Measurements from ENCODE around the gene ARRB1.

ARRB1 gene

DNA sequence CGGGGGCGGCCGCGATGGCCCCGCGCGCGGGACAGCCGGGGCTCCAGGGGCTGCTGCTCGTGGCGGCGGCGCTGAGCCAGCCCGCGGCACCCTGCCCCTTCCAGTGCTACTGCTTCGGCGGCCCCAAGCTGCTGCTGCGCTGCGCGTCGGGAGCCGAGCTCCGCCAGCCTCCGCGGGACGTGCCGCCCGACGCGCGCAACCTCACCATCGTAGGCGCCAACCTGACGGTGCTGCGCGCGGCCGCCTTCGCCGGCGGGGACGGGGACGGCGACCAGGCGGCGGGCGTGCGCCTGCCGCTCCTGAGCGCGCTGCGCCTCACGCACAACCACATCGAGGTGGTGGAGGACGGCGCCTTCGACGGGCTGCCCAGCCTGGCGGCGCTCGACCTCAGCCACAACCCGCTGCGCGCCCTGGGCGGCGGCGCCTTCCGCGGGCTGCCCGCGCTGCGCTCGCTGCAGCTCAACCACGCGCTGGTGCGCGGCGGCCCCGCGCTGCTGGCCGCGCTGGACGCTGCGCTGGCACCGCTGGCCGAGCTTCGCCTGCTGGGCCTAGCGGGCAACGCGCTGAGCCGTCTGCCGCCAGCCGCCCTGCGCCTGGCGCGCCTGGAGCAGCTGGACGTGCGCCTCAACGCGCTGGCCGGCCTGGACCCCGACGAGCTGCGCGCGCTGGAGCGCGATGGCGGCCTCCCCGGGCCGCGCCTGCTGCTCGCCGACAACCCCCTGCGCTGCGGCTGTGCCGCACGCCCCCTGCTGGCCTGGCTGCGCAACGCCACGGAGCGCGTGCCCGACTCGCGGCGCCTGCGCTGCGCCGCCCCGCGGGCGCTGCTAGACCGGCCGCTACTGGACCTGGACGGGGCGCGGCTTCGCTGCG lies 110.2 kb downstream of the ARRB1 start:
- DNase-seq (ENCODE audit: extremely low spot score, insufficient read length, low read depth), result peak; percentile 81
- peak; percentile 77 for FAIRE-seq

DNA sequence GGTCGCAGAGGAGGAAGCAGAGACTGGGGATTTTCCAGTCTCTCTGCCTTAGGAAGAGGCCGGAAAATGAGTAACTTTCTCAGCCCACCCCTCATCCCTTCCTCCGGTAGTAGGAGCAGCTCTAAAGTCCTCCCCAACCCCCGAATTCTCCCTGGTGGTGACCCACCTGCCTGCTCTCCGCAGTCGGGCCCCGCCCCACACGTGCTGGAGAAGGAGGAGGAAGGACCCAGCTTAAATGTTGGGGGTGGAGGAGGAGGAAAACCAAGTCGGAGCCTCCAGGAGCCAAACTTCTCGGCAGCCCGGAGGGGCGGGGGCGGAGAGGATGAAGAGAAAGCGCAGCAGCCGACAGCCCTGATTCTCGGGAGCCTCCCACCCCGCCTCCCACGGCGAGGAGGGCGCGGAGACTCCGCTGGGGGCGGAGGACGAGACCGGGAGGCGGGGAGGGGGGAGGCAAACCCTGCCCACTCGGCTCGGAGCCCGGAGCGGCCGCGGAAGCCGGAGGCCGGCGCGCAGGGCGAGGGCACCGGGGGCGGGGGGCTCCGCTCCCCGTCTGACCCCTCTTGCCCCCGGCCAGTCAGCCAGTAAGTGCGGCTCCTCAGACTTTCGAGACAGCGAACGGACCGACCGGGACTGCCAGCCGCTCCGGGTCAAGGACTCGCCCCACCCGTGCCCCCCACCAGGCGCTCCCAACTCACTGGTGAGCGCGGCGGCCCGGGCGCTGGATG lies 111.0 kb downstream of the ARRB1 start, which contains the start of gene TPBGL:
Gene TPBGL, plus strand, starts transcription at position 464 of the 725 bp plus-strand sequence. CDS start 276 bp downstream, outside the sequence.
- DNase-seq (ENCODE audit: extremely low spot score, insufficient read length, low read depth) (no peak), FAIRE-seq (no peak)

DNA sequence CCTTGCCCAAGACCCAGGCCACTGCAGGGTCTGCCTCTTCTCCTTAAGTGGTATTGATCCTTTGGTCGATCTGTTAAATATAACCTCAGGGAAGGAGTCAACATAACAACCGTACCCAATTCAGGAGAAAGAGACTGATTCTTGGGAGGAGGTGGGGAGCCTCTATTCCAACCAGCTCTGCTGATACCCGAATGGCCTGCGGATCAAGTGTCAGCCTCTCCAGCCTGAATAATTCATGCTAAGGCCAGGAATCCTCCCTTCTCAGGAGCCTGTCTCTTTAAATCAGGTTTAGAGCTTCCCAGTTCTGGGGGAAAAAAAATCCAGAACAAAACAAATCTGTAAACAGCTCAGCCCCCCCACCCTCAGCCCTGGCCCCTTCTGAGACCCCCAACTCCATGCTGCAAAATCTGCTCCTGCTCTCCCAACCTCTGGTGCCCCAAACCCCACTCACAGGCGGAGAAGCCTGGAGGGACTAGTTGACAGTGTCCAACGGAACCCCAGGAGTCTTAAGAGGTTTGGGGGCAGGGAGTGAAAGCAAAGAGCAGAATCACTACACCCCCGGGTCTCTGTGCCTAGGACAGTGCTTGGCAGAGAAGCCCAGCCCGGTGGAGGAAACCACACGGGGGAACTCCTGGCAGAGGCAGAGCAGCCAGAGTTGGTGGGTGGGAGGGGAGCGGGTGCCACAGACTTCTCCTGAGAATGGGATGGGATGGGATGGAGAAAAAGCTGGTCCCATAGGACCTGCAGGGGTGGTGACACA lies 111.8 kb downstream of the ARRB1 start:
- FAIRE-seq, result no peak
- no peak for DNase-seq (ENCODE audit: extremely low spot score, insufficient read length, low read depth)

DNA sequence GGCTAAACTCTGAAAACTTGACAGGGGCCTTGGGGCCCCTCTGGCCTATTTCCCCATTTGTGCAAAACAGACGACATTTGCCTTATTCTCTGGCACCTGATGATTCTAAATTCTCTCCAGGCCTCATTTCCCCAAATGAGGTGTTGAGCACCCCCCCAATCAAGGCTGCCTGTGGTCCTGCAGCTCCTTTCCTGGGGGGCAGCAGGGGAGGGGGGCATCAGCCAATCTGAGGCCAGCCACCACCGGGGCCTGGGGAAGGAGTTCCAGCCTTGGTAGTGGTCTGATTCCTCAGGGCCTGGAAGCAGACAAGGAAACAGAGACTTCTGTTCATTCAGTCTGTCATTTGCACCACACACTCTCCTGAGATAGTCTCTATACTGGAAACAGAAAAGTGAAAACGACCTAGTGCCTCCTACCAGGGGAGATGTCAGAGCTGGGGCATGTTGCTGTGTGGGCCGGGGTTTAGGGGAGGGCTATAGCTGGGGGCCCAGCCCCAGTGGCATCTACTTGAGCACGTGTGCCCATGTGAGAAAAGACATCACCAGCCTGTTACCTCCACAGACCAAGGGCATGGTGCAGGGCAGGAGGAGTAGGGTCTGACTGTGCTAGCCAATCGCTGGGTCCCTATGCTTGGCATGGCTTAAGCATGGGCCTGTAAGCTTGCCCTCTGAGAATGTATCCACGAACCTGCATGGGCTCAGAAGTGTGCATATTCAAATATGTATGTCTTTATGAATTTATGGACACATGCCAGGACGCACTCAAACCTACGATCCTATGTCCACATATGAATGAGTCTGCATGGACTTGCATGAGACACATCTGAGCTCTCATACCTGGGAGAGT lies 112.6 kb downstream of the ARRB1 start:
- DNase-seq (ENCODE audit: extremely low spot score, insufficient read length, low read depth), result no peak
- FAIRE-seq, result no peak

DNA sequence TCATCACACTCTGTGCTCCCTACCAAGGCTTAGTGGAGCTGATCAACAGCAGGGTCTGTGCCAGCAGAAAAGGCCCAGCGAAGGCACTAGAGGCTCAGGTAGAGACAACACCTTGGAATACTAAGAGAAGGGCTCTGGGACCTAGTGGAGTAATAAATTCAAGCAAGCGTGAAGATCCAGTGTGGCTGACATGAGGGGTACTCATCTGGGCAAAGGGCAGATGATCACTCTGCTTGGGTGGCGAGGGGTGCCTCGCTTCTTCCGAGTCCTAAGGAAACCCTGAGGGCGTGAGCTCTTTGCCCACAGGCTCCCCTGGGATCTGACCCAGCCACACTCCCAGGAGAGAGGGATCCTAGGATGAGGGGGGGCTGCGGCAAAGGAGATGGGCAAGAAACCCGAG lies 114.4 kb downstream of the ARRB1 start:
- FAIRE-seq (no peak), DNase-seq (ENCODE audit: extremely low spot score, insufficient read length, low read depth) (no peak)

DNA sequence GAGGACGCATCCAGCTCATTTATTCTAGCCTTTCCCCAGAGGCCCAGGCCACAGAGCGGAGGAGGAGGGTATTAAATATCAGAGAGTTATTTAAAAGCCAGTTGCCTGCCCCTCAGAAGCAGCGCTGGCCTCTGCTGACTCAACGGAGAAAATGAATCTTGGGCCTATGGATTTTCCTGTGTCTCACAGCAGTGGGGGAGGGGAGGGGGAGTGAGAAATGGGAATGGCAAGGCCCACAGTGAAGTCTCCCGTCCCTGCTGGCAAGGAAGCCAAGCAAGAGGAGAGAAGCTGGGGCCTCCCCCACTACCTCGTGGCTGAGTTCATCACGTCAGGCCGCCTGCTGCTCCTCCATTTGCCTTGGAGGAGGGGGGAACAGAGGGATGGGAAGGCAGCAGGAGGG lies 115.4 kb downstream of the ARRB1 start:
- DNase-seq (ENCODE audit: extremely low spot score, insufficient read length, low read depth), result no peak
- no peak for FAIRE-seq

DNA sequence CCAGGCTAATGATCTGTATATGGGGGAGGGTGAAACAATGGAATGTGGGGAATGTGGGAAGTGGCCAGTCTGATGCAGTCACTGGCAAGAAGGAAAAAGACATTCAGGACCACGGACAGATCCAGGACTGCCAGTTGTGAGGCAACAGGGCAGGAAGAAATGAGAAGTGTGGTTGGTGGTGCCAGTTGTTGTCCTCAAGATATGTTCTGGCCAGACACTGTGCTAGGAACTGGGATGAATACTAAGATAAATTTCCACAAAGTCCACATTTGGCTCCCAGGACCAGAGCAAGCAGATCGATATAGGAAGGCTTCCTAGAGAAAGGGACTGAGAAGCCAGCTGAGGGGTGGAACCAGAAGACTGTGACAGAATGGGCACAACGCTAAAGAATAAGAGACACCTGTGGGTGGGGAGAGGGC lies 117.7 kb downstream of the ARRB1 start:
- FAIRE-seq, result no peak
- no peak for DNase-seq (ENCODE audit: extremely low spot score, insufficient read length, low read depth)

DNA sequence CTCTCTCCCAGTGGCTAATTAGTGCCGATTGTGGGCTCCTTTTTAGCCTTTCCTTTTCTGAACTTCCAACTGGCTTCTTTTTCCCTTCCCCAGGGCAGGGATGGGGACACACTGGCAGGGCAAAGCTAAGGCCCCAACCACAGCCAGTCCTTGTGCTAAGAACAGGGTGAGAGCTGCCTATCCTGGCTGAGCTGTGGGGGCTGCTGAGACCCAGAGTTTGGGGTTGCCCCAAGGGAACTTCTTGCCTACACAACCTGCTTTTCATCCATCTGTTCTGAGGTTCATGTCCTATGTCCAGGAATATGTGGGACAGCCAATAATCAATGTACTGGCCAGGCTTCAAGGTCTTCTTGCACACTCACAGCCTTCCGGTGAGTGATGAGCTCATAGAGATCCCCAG lies 120.8 kb downstream of the ARRB1 start:
- FAIRE-seq (no peak), DNase-seq (ENCODE audit: extremely low spot score, insufficient read length, low read depth) (no peak)

DNA sequence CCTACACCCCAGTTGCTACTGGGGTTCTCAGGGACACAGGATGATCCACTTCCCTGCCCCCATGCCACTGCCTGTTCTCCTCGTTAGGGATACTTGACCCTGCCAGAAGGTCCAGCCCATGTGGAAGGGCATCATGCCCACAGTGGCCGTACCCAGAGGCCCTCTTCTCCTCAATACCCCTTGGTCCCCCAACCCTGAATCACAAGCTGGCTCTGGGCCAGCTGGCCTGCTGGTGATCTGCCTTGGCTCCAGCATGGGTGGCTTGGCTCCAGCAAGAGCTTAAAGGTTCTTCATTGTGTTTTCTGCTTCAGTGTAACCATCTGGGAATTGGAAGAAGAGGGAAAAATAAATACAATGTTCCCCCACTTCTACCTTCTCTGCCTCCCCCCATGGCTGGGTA lies 122.0 kb downstream of the ARRB1 start:
- no peak for FAIRE-seq
- no peak for DNase-seq (ENCODE audit: extremely low spot score, insufficient read length, low read depth)

DNA sequence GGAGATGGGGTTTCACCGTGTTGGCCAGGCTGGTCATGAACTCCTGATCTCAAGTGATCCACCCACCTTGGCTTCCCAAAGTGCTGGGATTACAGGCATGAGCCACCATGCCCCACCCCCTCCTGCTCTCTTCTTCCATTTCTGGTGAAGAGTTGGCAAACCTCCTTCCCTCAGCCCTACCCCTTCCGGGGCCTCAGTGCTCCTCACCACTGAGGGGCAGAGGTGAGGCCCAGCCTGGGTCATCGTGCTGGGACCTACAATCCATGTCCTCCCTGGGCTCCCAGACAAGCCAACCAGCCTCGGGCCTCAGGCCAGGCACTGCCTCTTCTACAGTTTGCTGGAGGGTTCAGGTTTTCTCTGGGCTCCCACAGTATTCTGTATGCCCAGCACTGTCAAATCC lies 125.7 kb downstream of the ARRB1 start:
- DNase-seq (ENCODE audit: extremely low spot score, insufficient read length, low read depth), result no peak
- no peak for FAIRE-seq

DNA sequence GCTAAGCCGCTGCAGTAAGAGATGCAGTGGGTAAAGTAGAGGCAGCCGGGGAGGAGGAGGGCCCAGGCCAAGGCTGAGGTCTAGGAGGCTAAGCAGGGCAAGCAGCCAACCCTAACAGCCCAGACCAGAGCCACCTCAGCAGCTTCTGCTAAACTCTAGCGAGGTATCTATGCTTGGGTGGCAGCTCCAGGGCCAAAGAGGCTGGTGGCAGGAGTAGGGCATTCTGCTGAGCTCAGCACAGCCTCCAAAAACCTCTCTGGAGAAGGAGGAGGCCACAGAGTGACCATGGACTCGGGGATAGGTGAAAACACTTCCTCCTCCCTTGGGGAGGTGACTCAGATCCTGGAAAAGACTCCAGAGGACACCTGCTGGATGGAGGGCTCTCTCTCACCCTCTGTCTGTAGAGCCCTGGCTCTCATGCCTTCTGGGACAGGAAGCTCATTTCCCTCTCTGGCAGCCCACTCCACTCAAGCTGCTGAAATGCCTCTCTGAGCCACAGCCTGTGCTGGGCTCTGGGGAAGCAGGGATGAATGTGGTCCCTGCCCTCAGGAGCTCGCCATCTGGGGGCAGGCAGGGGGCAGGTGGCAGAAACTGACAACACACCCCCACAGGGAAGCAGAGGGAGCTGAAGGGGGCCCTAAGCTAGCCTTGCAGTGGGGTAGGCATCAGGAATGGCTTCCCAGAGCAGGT lies 127.4 kb downstream of the ARRB1 start:
- no peak for DNase-seq (ENCODE audit: extremely low spot score, insufficient read length, low read depth)
- FAIRE-seq, result no peak

DNA sequence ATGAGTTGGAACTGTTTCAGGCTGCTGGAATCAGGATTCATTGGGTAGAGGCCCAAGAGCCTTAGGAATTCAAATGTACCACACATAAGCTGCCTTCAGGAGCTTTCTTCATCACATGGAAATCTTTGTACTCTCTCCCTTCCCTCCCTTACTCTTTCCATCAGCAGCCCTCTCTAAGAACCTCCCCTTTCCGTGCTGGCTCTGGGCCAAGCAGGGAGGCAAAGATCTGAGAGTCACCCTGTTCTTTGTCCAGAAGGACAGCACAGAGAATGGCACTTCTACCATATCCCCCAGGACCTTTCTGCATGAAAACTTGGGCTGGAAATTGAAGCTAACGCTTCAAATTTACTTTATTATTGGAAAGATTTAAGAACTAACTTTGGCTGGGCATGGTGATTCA lies 131.6 kb downstream of the ARRB1 start:
- DNase-seq (ENCODE audit: extremely low spot score, insufficient read length, low read depth) (no peak), FAIRE-seq (no peak)

DNA sequence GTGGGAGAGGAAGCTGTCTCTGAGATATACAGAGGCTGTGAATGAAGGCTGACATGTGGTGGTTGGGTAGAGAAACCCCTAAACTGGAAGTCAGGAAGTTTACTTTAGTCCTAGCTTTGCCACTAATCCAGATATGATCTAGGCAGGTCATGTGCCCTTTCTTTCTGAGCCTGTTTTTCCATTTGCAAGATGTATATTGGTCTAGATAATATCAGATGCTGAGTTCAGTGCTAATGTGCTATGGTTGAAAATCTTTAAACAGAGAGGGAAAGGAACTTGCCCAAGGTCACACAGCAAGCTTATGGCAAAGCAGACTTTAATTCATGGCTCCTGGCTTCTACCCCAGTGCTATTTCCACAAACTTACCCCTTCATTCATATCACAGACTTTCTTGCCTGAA lies 136.6 kb downstream of the ARRB1 start:
- FAIRE-seq, result no peak
- DNase-seq (ENCODE audit: extremely low spot score, insufficient read length, low read depth), result no peak

DNA sequence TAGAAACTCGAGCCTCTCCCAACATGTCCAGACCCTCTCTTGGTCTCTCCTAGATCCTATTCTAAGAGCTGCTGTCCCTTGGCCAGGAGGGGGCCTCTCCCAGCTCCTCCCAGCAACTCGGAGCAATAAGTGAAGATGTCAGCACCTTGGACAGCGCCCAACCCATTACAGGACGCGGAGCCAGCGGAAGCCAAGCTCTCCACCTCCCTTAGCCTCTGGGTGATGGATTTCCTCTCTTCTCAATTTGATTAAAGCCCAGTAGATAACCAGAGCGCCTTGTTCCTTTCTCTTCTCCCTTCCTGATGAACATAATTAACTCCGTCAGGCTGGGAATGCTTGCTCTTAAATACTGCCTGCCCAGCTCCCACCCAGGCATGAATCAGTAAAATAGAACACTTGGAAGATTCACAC lies 137.0 kb downstream of the ARRB1 start:
- DNase-seq (ENCODE audit: extremely low spot score, insufficient read length, low read depth) (peak; percentile 28), FAIRE-seq (no peak)

Data from GM18507 (cell line).